Globus pallidus (tissue), 1 donor: ENCODE results near the gene GAMT.
A peak's percentile ranks its signal among the peaks of the same experiment; 100 is the strongest.
"Not testable (repeated sequence)": the region's sequence is repeated elsewhere in the genome, so short reads cannot be mapped to it uniquely, and the experiment has no call there.

ENCODE experiments used
- DNase-seq: peaks from one replicate; pipeline ENCODE4 v3.0.0-alpha.2; 2015; ENCODE audit warnings: low spot score

The GAMT gene

GRCh38 chr19:1401138-1401888 is at the start of gene GAMT:
TSS of gene GAMT (minus strand) at chr19:1401542. CDS start at chr19:1401476, 66 bp downstream.
- no peak for DNase-seq

DNA sequence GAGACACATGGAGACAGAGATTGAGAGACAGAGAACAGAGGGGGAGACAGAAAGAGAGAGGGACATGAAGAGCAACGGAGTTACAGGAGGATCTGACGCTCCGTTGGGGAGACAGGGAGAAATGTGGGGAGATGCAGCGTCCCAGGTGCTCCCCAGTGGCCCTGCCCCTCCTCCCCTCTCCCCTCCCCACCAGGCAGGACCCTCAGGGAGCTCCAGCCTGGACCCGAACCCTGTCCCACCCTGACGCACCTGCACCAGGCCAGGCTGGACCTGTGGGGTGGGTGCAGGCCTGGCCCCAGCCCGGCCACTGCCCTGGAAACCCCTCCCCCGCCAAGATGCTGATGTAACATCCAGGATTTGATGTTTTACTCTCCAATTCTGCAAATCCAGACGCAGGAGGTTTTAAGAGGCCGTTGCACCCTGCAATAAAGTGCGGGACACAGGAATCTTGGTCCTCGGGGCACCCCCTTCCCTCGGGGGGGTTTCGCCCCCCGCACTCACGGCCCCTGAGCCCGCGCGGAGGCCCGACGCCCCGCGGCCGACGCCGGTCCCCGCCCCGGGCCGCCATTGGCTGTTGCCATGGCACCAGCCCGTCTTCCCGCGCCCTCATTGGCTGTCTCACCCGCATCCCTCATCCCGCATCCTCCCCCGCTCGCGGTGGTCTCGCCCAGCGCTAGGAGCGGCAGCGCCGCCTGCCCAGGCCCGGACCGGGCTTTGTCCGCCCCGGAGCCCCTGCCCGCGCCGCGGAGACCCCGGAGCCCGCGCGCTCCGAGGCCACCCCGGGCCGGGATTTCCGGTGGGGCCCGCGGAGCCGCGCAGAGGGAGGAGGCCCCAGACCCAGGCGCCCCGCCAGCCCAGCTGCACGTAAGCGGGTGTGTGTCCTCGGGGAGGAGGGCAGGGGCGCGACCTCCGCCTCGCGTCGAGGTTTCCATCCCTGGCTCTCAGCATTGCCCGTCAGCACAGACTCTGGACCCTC is 48.4 kb upstream of the GAMT start, which contains the start of gene APC2:
TSS of gene APC2 (plus strand) at position 655 of the 976 bp plus-strand sequence. CDS start 2,881 bp downstream, outside the sequence.
- DNase-seq = peak; percentile 87

DNA sequence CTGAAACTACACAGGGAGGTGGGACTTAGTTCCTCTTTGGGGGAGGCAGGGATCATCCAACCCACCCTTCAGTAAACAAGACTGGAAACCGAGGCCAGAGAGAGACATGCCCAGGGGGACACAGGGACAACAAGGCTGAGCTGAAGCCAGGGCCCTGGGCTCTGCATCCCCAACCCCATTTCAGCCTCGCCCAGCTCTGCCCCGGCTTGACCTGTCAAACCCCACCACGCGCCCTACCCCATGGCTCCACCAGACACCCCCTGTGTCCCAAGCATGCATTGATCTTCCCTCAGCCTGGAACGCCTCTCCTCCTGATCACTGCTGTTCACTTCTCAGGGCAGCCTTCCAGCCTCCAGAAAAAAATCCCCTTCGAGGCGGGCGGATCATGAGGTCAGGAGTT is 46.6 kb upstream of the GAMT start:
- DNase-seq = no peak

DNA sequence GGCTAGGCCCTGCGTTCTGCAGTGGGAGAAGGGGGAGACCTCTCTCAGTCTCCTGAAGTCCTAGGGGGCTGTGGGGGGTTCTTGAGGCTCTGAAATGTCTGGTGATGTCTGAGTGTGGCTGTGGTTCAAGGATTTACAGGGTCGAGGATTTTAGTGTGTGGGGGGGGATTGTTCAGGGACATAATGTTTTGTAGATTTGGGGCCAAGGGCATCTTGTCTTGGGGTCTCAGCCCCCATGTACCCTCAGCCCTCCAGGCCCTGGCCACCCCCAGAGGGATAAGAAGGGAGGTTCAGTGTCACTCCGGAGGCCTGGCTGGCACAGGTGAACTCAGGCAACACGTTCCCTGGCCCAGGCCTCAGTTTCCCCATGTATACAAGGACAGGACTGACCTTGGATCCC is 46.2 kb upstream of the GAMT start:
- no peak for DNase-seq

GRCh38 chr19:1446713-1447481 is 45.6 kb upstream of the GAMT start:
- no peak for DNase-seq

- peak; percentile 47 for DNase-seq
These were observed 44.8 kb upstream of the GAMT start for GRCh38 chr19:1445932-1446712.

DNA sequence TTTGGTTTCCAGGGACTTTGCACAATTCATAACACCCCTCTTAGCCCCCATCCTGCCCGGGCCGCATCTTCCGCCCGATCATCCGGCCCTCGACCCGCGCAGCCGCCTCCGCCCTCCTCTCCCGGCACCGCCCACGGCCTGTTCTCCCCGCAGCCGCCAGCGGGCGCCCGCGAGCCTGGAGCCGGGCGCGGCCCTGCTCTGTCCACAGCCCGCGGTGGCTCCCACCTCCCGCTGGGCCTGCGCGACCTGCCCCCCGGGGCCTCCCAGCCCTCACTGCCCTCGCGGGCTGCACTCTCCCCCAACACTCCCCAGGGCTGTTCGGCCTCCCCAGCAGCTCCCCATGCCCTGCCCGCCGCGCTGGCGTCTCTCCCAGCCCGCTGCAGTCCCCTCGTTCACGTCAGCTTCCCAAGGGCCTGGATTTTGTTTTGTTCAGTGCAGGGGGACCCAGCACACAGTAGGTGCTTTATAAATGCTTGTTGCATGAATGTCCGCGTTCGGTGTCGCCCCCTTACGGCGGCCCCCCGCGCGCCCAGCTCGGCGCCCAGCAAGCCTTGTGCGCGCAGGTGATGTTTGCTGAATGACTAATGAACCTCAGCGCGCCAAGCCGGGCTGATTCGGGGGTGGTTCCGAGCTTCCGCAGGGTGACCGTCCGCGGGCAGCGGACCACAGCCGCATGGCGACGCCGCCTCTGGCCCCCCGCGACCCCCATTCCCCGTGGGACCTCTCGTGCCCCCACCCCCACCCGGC is 44.0 kb upstream of the GAMT start:
- peak; percentile 66 for DNase-seq

- DNase-seq = no peak
These were observed 40.5 kb upstream of the GAMT start for GRCh38 chr19:1441677-1442438.

DNA sequence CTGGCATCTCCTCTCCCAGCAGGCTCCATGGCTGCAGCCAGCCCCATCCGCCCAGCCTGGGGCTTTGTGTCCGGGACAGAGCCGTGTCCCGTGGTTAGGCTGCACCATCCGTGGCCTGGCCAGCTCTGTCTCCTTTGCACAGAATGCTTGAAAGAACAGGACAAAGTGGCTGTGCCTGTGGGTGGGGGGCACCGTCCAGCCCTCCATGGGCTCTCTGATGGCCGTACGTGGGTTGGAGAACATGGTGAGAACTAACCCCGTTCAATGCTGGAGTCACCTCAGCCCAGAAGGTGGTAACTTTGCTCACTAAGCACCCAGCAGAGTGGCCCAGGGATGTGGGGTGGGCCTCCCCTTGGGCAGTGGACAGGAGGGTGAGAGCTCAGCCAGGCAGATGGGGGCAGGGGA is 39.7 kb upstream of the GAMT start:
- DNase-seq = no peak

DNA sequence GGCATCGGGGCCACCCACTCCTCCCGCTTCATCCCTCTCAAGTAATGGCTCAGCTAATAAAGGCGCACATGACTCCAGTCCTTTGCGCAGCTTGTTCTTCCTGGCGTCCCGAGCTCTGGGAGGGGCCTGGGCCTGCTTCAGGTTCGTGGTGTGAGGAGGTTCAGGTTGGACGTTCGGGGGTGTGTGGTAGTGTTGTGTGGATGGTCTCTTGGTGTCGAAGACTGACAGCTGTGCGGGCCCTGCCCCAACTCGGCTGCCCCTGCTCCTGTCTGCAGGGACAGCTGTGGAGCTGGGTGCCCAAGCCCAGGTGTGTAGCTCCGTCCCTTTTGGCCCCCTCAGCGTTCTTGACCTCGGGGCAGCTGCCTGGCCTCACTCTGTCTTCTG is 39.1 kb upstream of the GAMT start:
- DNase-seq = no peak

- DNase-seq = not testable (repeated sequence)
These were observed 38.4 kb upstream of the GAMT start for GRCh38 chr19:1439525-1440417.

DNA sequence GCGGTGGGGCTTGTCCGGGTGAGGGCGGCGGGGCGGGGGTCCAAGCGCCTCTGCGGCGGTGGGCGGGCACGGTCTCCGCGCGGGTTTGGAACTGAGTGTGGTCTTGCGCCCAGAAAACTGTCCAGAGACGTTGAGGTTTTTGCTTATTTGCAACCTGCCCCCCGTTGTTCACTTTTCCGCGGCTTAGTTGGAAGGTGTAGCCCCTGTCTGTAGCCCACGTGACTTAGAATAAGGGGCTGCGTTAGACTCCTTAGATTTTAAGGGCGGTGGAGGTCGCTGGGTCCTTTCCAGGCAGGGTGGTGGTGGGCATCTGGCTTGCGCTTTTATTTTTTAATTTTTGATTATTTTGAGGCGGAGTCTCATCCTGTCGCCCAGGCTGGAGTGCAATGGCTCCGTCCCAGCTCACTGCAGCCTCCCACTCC is 37.6 kb upstream of the GAMT start:
- no peak for DNase-seq

DNA sequence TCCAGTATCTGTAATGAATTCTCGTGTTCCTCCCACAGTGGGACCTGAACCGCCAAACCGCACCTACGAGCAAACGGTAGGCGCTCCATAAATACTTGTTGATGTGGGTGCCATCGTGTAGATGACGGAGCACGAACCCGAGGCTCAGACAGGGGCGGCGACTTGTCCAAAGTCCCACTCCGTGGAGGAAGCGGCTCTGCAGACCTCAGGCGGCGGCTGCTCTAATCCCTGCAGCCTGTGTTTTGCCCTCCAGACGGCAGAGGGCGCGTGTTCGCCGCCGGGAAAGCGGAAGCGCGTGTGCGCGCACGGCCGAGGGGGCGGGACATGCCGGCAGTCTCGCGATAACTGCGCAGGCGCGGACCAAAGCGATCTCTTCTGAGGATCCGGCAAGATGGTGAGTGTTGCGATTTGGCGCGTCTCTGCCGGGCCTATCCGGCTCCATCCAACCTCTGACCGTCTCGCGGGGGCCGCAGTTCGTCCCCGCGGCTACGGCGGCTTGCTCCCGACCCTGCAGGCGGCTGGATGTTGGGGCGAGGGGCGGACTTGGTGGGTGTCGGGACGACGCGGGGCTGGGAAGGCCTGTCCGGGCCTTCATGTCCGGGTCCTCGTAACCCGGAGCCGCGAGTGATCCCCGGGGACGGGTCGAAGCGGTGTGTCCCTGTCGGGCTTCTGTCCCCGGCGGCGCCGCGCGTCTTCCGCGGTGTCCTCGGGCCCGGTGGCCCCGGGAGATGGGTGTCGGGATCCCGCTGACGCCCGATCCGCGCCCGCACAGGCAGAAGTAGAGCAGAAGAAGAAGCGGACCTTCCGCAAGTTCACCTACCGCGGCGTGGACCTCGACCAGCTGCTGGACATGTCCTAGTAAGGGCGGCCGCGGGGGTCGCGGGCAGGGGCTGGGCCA is 36.9 kb upstream of the GAMT start, which contains the start of gene RPS15:
TSS of gene RPS15 (plus strand) at position 362 of the 898 bp plus-strand sequence. CDS start at position 392, 30 bp downstream.
- peak; percentile 92 for DNase-seq

- no peak for DNase-seq
These were observed 36.3 kb upstream of the GAMT start for GRCh38 chr19:1437609-1438008.

- no peak for DNase-seq
These were observed 34.1 kb upstream of the GAMT start for GRCh38 chr19:1435378-1435989.

DNA sequence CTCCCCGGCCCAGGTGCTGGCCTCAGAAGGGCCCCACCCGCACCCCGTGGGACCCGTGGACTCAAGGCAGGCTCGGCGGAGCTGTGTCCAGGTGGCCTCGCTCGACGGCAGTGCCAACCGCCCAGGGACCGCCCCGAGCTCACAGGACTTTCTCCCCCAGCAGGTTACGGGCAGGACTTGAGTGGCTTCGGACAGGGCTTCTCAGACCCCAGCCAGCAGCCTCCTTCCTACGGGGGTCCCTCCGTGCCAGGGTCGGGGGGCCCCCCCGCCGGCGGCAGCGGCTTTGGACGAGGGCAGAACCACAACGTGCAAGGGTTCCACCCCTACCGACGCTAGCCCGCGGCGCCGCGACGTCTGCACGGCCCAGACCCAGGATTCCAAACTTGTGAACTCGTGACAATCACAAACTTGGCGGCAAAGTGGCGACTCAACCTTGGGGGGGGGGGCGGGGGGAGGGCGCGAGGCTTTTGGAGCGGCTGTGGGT is 33.3 kb upstream of the GAMT start:
- DNase-seq = no peak

- no peak for DNase-seq
These were observed 32.7 kb upstream of the GAMT start for GRCh38 chr19:1434040-1434366.
